Ovary (tissue), 9 donors: ENCODE data around the gene HYI. TPM values are rescaled to one million over a fixed set of nuclear protein-coding genes. Genes with fewer than 3 reads are reported as not detected.

Experiments
- DNase-seq, 5 donors: peaks; one replicate each; pipeline ENCODE4 v3.0.0-alpha.2; 2019 to 2020
- H3K27ac ChIP-seq, 2 donors: fragments of 200-600 bp; one replicate each; pipeline versions ENCODE4 v1.5.1 to v1.8.0; 2019 to 2022
- H3K27me3 ChIP-seq: fragments of 200-600 bp; one replicate; pipeline ENCODE4 v1.8.0; 2022
- H3K36me3 ChIP-seq: fragments of 200-600 bp; sonication (generic); one replicate; pipeline ENCODE4 v1.5.1; 2019
- H3K4me1 ChIP-seq: one replicate; pipeline ENCODE4 v1.8.1; 2013; ENCODE audit warnings: mild to moderate bottlenecking, moderate library complexity; ENCODE audit not compliant: insufficient read depth
- H3K4me3 ChIP-seq: fragments of 200-600 bp; sonication (generic); one replicate; pipeline ENCODE4 v1.5.1; 2017
- H3K9me3 ChIP-seq, 2 donors: fragments of 200-600 bp in 1 of 2; sonication (generic) in 1 of 2; one replicate each; pipeline versions ENCODE4 v1.5.1 to v1.8.1; 2013 to 2019; ENCODE audit warnings: mild to moderate bottlenecking in 1 of 2, moderate library complexity in 1 of 2
- EP300 ChIP-seq: sonication (generic); formaldehyde crosslinking; IDR thresholded peaks from one replicate; pipeline ENCODE4 v1.6.1; 2017; ENCODE audit warnings: antibody characterized with exemption
- POLR2A ChIP-seq: fragments of 450-650 bp; IDR thresholded peaks from one replicate; pipeline ENCODE4 v1.6.1; 2017; ENCODE audit warnings: antibody characterized with exemption, mild to moderate bottlenecking, moderate library complexity
- WGBS, 3 donors: extraction: QIAGEN DNeasy Blood & Tissue Kit in 1 of 3; methylation state at CpG; one replicate each; pipeline versions ENCODE4 v1.1.5 to v1.1.7; 2013 to 2017; 5-methylcytosine and 5-hydroxymethylcytosine counted together
- intact Hi-C, 4 donors: fragments of 100-400 bp; cut with DNase I; formaldehyde crosslinking; loops; one replicate each; pipeline versions ENCODE4 v1.11.0 to v1.15.1; 2022 to 2023
- polyA plus RNA-seq, 2 donors: library from polyadenylated mRNA; stranded (reverse); fragments of 200-250 nt in 1 of 2; fragments of 350-450 nt in 1 of 2; fragmentation: Illumina TruSeq in 1 of 2; extraction: RNeasy Lipid Tissue Mini Kit (QIAGEN cat#74804) in 1 of 2; gene quantifications; one replicate each; pipeline ENCODE4 v1.2.3, GENCODE V29; 2013 to 2014
- total RNA-seq, 7 donors: library from RNA; depleted of rRNA in 2 of 7; stranded (reverse); fragments of >200 nt in 2 of 7; fragmentation: NEBNext Ultra II Directional in 3 of 7; extraction: Animal tissue kit (Norgen Biotek cat#: 25700) in 3 of 7; gene quantifications; one replicate each; pipeline versions ENCODE4 v1.1.0 to v1.2.4, GENCODE V29; 2016 to 2023
- TF ChIP-seq, protein P1 (sequence below), 3 donors: fragments of 450-650 bp in 2 of 3; fragments of 200-600 bp in 1 of 3; IDR thresholded peaks; one replicate each; pipeline versions ENCODE4 v1.5.1 to v1.8.0; 2016 to 2022; ENCODE audit warnings: antibody characterized with exemption in 3 of 3, mild to moderate bottlenecking in 1 of 3
- donor health status: DM: no; HTN: no; CAD: no; lungs with moderate emphysema.
- donor health status: DM: no; HTN: no; CAD: no.
- donor health status: Bipolar disorder and iron deficiency.
- donor health status: DM: yes; HTN: yes; CAD: no.
- donor health status: DM: no; HTN: no; CAD: no.
- donor health status: DM: yes; HTN: yes; CAD: no.

Gene HYI
- total and polyA plus RNA-seq, 9 donors = 16.6 to 94.4 (median 77.2) TPM

DNA sequence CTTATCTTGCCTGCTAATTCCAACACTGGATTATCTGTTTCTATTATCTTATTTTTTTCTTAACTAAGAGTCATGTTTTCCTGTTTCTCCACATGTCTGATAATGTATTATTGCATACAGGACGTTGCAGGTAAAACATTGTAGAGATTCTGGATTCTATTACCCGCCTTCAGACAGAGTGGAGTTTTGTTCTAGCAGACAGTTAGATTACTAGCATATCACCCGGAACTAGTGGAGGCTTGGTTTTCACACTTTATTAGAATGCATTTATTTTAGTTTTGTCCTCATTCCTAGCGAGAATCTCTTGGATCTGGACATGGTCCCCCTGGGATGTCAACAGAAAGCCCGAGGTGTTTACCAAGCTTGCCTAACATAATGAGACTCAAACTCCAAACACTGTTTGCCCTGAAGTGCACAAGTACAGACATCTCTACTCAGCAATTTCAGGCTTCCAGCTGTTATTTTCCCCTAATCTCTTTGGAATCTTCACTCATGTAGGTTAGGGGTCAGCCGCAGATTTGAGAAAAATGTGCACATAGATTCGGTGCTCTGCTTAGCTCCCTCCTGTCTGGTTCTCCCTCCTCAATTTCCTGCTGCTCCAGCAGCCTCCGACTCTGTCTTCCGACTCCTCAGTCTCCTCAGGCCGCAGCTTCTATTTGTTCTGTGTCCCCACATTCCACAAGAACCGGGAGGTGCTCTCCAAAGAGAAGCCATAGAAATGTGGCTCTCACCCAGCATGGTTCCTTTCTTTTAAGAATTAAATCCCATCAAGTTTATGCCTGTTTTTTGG is 40.1 kb upstream of the HYI start:
- Histone ChIP-seq H3K36me3 (no peaks in the 10 kb centered on the region), H3K27me3 (no peaks in the 10 kb centered on the region), H3K27ac (no peak overlapping the region), H3K9me3 (no peaks in the 10 kb centered on the region), H3K4me1 (no peaks in the 10 kb centered on the region), H3K4me3 (no peak overlapping the region)
- no peak for DNase-seq
- intact Hi-C loops = loop anchor here in 1 of 4 donors (5.0 kb wide), 1 partner anchor 1262 kb away; no protein-coding TSS in a partner anchor
- WGBS, 3 donors = 34 to 44% (median 42%) methylated on average over 11 of the region's 11 CpGs
- TF ChIP-seq POLR2A (no peak), EP300 (no peak)
- TF ChIP-seq, protein P1, sequence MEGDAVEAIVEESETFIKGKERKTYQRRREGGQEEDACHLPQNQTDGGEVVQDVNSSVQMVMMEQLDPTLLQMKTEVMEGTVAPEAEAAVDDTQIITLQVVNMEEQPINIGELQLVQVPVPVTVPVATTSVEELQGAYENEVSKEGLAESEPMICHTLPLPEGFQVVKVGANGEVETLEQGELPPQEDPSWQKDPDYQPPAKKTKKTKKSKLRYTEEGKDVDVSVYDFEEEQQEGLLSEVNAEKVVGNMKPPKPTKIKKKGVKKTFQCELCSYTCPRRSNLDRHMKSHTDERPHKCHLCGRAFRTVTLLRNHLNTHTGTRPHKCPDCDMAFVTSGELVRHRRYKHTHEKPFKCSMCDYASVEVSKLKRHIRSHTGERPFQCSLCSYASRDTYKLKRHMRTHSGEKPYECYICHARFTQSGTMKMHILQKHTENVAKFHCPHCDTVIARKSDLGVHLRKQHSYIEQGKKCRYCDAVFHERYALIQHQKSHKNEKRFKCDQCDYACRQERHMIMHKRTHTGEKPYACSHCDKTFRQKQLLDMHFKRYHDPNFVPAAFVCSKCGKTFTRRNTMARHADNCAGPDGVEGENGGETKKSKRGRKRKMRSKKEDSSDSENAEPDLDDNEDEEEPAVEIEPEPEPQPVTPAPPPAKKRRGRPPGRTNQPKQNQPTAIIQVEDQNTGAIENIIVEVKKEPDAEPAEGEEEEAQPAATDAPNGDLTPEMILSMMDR (IDR thresholded peaks at IDR 0.05) = no peak

DNA sequence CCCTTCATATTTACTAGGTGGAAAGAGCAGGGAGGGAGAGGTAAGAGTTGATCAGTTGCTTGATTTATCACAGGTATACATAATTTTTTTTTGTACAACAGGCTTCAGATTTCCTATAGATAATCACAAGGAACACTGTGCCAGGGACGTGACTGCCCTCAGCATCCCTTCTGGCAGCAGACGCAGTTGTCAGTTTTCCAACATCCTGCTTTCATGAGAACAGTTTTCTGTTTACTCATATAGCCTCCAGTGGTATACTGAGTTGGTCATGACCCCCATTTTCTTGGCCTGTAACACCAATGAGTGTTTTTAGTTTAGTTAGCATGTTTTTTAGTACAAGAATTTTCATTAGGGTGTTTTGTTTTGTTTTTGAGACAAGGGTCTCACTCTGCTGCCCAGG is 39.1 kb upstream of the HYI start:
- intact Hi-C loops = loop anchor here in 1 of 4 donors (5.0 kb wide), 1 partner anchor 1261 kb away; no protein-coding TSS in a partner anchor
- H3K36me3 ChIP-seq = no peaks in the 10 kb centered on the region
- H3K9me3 ChIP-seq = no peaks in the 10 kb centered on the region
- no peaks in the 10 kb centered on the region for H3K4me1 ChIP-seq
- TF ChIP-seq POLR2A = no peak
- TF ChIP-seq, protein P1 (IDR thresholded peaks at IDR 0.05) = no peak
- no peak for TF ChIP-seq EP300
- H3K4me3 ChIP-seq = no peak overlapping the region
- H3K27ac ChIP-seq = no peak overlapping the region
- H3K27me3 ChIP-seq = no peaks in the 10 kb centered on the region
- 50 to 62% (median 61%) methylated on average over 2 of the region's 2 CpGs for WGBS, 3 donors
- DNase-seq = no peak

DNA sequence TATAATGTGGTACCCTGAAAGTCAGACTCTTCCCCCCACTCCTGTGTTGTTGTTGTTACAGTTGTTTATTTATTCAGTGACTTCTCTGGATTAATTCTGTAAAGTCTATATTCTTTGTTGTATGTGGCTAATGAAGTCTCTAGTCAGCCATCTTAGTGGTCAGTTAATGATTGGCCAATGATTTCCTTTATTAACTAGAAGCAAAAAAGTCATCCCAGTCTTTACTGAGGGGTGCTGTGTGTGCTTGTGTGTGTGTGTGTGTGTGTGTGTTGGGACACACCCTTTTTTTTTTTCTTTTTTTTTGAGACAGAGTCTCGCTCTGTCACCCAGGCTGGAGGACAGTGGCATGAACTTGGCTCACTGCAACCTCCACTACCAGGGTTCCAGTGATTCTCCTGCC is 37.3 kb upstream of the HYI start:
- H3K9me3 ChIP-seq = no peaks in the 10 kb centered on the region
- no peak overlapping the region for H3K27ac ChIP-seq
- no peaks in the 10 kb centered on the region for H3K36me3 ChIP-seq
- no peaks in the 10 kb centered on the region for H3K27me3 ChIP-seq
- DNase-seq = no peak
- no peaks in the 10 kb centered on the region for H3K4me1 ChIP-seq
- TF ChIP-seq, protein P1 (IDR thresholded peaks at IDR 0.05) = no peak
- TF ChIP-seq POLR2A (no peak), EP300 (no peak)
- 95 to 100% (median 100%) methylated on average over 1 of the region's 1 CpG for WGBS, 3 donors
- no peak overlapping the region for H3K4me3 ChIP-seq
- intact Hi-C loops = loop anchor here in 1 of 4 donors (5.0 kb wide), 1 partner anchor 1259 kb away; no protein-coding TSS in a partner anchor

DNA sequence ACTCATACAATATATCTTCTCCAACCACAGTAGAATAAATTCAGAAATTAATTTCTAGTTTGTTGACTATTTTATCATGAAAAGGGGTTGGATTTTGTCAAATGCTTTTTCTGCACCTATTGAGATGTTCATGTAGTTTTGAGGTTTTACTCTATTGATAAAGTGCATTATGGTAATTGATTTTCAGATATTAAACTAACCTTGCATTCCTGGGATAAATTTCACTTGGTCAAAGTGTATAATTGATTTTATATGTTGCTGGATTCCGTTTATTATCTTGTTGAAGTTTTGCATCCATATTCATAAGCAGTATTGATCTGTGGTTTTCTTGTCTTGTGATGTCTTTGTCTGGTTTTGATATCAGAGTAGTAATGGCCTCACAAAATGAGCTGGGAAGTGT is 34.4 kb upstream of the HYI start:
- Histone ChIP-seq H3K9me3 (no peaks in the 10 kb centered on the region), H3K27ac (no peak overlapping the region), H3K4me3 (no peak overlapping the region), H3K27me3 (no peaks in the 10 kb centered on the region), H3K36me3 (no peaks in the 10 kb centered on the region), H3K4me1 (no peaks in the 10 kb centered on the region)
- intact Hi-C loops = no loop called here
- TF ChIP-seq, protein P1 (IDR thresholded peaks at IDR 0.05) = no peak
- TF ChIP-seq POLR2A = no peak
- TF ChIP-seq EP300 = no peak
- DNase-seq = no peak
- WGBS, 3 donors = 75 to 84% (median 82%) methylated on average over 1 of the region's 1 CpG
